MM.1S (cell line): ENCODE measurements around the gene TTC36.

Source experiments
- CTCF ChIP-seq: fragments of 300-600 bp; sonication (generic); IDR thresholded peaks from 2 replicates; pipeline ENCODE4 v1.5.1; 2016; ENCODE audit warnings: antibody characterized with exemption, low read length, mixed read lengths
- EZH2 ChIP-seq: fragments of 300-600 bp; sonication (generic); optimal IDR thresholded peaks from 2 replicates; pipeline ENCODE3; 2017; ENCODE audit warnings: low read depth, mild to moderate bottlenecking, antibody characterized with exemption, low read length, mixed read lengths

GRCh38 chr11:118529584-118530175 is 2.4 kb downstream of the TTC36 start:
- TF ChIP-seq EZH2 (no peak), CTCF (no peak)
